Activated effector memory CD4-positive, alpha-beta T cell treated with Interleukin-2 at 50 U/mL for 16 hours (primary cell): ENCODE measurements around the gene ABHD12.
"Not testable (repeated sequence)": the region's sequence is repeated elsewhere in the genome, so short reads cannot be mapped to it uniquely, and the experiment has no call there.

Source experiments
- DNase-seq: peaks from one replicate; pipeline ENCODE4 v3.0.0-alpha.2; 2020

Gene ABHD12

DNA sequence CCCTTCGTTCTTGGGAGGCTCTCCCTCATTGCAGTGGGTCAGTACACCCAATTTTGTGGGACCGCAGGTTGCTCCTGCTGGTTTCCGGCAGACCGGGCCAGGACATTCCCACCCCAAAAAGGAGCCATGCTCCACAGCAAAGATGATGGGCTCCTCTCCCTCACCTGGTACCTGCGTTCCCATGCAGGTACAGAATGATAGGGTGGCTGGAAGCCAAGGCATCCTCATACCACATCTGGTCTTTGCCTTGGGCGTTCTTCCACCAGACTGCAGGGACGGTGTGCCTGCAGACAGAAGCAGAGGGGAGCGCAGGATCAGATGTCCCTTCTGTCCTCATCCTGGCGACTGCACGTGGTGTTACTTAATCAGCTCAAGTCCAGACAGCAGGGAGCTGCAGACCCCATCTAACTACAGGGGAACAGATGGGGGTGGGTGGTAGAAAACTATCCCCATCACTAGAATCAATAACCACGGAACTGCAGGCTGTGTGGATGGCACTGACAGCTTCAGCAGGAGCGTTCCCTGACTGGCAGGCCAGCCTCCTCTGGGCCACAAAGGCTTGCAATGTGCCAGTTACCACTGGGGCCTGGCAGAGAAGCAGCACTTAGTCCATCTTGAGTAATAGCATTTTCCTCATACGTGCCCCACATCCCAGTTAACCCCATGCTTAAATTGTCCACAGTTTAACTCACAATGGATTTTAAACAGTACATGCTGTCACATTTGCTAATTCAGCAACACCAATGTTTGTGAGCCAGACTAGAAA lies 70.4 kb downstream of the ABHD12 start:
- no peak for DNase-seq

DNA sequence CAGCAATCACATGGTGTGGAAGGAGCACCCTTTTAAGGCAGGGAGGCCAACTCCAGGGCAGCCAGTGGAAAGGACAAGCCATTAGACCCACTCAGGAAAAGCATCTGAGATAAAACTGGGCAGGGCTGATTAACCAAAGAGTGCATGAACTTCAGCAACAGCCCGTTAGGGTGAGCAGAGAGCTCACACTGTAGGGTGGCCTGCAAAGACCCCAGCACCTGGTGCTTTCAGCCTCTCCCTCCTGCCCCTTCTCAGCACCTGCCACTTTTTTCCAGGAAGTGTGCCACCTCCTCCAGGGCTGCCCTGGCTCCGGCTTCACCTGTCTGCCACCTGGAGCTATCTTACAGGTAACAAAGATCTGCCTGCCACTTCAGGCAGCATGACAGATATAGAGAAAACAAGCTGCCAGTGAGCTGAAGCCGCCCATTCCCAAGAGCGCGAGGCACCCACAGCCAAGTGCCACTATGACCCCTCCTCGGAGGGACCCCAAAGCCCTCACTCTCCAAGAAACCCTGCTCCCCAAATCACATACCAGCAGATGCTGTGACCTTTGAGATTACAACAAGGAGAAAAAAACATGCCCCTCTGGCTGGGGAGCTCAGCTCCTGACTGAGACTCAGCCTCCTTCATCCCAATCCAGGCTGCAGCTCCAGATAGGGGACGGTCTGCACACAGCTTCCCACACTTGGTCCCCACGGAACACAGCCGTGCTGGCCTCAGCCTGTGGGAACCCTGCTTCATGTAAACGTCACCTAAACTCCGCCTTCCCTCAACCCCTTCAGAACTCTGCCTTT lies 71.2 kb downstream of the ABHD12 start:
- DNase-seq: no peak

DNA sequence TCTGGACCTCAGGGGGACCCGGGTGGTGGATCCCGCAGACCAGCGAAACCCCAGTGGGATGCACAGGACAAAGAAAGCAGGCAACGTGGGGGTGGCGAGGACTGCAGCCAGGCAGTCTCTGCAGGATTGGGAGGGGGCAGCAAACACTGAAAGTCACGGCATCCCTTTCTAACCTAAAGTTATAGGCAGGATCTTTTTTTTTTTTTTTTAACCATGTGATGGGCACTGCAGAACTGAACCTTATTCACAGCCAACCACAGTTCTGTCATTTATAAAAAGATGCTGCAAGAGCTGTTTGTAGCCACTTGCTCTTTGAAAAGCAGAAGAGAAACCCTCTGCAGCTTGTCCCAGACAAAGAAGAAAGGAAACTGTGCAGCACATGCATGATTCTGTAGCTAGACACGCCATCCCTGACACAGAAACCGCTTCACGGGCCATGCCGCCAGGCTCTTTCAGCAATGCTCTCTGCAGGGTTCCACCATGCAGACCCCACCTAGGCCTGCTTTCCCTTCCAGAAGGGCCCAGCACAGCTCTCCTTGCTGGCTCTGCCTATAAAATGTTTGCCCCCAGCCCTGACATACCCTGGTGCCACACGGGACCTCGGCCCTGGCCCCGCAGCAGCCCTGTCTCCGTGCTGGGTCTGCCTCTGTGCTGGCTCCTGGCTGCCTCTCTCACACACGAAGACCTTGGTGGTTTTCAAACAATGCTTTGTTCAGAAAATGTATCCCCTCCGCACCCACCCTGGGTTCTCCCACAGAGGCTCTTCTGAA lies 72.0 kb downstream of the ABHD12 start:
- DNase-seq: no peak

DNA sequence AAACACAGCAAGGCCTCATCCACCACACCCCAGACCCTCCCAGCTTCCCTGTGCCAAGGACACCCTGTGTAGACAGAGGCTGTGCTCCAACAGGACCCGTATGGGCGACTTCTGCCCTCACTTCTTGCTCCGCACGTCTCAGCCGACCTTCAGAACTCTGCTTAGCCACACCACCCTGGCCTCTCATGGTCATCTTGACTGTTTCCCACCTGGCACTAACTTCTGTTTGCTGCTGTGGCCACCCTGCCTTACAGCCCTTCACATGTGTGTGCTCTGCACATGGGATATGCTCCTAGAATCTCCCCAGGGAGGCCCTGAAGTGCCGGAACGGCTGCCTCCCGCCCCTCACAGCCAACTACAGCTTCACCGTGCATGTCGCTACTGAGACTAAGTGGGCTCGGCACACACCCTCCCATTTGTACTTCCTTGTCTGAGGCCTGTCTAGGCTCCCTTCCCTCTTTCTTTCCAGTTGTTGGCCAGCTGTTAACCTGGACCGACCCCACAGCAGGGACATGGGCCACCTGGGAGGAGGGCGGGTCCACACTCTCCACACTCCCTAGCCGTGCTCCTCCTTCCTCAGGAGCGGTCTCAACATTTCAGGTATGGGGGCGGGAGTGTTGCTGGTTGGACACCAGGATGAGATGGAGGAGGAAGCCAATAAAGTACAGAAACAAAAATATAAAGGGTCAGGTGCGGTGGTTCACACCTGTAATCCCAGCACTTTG lies 73.1 kb downstream of the ABHD12 start:
- DNase-seq: no peak

DNA sequence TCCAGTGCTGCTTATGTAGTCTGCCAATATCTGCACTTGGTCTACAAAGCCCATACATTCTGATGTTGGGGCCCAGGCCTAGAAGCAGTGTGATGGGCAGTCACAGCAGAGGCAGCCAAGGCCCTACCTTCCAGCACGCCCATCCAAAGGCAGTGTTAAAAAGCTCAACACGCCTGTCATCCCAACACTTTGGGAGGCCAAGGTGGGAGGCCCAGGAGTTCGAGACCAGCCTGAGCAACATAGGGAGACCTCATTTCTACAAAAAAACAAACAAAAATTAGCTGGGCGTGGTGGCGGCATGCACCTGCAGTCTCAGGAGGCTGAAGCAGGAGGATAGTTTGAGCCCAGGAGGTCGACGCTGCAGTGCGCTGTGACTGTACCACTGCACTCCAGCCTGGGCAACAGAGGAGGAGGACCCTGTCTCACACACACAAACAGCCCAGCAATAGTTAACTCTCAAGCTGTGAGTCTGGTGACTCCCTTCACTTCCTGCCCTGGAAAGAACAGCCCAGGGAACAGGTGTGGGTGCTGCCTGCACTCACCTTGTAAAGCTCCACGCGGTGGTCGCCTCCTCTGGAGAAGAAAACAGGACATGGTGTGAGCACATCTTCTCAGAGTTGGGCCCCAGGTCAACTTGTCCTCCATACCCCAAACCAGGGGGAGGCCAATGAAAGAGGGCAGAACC lies 74.0 kb downstream of the ABHD12 start:
- no peak for DNase-seq

DNA sequence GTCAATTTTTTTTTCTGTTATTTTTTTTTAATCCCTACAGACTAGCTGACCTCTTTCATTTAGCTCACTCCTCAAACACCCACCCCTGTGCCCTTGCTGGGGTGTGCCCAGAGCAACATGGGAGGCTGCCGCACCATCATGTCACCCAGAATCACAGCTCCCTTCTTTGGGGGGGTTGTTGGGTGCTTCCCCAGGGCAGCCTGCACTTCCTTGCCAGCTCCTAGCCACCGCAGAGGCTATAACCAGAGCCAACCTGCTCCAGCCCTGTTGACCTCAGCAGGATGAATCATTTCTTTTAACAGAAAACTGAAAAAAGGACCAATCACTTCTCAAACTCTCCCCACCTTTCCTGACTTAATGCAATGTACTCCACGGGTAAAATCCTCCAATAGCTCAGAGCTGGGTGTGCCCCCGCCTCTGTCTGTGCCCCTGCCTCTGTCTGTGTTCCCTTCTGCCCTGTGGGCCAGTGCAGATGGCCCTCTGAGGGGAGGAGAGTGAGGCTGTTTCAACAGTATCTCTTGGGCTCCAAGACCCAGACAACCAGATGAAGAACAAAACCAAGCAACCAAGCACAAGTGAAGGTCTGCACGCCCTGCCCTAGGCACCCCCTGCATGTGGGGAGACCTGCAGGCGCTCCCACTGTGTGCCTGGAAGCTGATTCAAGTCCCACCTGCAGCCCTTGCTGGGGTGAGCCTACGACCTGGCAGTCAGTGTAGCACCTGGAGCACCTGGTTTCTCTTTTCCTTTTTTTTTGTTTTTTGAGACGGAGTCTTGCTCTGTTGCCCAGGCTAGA lies 75.0 kb downstream of the ABHD12 start:
- DNase-seq: no peak

DNA sequence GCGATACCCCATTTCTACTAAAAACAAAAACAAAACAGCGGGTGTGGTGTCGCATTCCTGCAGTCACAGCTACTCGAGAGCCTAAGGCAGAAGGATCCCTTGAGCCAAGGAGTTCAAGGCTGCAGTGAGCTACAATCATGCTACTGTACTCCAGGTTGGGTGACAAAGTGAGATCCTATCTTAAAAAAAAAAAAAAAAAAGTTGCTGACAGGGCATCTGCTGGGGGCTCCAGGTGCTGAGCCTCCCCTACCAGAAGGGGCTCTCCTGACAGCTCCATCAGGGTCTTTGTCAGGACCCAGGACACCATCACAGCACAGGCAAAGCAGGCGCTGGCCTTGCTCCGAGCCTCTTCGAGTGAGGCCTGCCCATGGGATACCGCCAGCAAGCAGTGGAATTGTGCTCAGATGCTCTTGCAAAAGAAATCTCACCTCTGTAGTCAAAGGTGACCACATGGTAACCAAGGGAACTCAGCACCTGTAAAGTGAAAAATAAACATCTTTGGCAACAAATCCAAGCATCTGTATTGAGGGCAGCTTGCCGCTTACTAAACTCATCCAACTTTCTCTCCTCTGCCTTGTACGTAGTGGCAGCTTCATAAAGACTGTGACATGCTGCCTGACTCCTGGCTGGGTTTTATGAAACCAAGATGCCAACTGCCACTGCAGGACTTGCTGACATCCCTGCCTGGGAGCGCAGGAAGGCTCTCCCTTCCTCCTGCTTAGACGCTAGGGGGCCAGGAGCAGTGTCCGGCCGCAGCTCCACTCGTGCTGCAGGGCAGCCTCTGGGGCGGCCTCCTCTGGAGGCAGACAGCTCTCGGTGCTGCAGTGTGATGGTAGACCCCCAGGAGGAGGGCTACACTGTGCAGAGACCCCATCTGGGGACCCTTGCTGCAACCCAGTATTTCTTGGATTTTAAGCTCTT lies 75.9 kb downstream of the ABHD12 start:
- no peak for DNase-seq

DNA sequence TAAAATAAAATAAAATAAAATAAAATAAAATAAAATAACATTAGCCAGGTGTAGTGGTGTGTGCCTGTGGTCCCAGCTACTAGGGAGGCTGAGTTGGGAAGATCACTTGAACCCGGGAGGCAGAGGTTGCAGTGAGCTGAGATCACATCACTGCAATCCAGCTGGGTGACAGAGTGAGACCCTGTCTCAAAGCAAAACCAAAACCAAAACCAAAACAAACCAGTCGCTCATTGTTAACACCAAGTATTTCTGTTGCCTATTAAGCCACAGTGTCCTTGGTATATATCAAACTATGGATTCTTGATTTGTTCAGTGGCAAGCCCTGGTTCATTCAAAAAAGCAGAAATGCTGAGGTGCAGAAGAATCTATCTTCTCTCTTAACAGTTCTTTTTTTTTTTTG lies 77.0 kb downstream of the ABHD12 start:
- no peak for DNase-seq

DNA sequence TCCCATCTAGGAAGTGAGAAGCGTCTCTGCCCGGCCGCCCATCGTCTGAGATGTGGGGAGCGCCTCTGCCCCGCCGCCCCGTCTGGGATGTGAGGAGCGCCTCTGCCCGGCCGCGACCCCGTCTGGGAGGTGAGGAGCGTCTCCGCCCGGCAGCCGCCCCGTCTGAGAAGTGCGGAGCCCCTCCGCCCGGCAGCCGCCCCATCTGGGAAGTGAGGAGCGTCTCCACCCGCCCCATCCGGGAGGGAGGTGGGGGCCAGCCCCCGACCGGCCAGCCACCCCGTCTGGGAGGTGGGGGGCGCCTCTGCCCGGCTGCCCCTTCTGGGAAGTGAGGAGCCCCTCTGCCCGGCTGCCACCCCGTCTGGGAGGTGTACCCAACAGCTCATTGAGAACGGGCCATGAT lies 77.9 kb downstream of the ABHD12 start:
- DNase-seq: not testable (repeated sequence)

DNA sequence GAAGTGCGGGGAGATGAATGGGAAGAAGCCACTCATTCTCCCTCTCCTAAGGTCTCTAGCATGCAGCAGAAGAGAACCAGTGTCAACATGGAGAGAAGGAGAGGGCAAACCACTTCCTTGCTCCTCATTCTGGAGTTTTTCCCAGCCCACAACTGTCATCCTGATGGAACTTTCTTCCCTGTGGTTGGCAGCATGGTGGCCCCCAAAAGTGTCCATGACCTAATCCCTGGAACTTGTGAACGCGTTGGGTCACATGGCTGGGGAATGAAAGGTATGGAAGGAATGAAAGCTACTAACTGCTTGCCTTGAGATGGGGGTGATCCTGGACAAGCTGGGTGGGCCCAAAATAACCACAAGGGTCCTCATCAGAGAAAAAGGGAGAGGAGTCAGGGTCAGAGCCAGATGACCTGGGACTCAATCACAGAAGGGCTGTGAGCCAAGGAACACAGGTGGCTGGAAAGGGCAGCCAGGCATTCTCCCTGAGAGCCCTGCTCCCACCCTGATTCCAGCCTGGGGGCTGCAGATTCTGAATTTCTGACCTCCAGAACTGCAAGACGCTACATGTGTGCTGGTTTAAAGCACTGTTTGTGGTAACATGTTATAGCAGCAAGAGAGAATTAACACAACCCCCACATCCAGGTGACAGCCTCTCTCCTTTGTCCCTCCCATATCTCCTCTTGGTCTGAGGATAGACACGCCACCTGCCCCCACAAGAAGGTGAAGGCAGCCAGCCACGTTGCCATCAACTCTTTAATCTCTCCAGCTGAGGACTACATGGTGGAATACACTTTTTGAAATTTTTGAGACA lies 79.5 kb downstream of the ABHD12 start:
- DNase-seq: no peak

DNA sequence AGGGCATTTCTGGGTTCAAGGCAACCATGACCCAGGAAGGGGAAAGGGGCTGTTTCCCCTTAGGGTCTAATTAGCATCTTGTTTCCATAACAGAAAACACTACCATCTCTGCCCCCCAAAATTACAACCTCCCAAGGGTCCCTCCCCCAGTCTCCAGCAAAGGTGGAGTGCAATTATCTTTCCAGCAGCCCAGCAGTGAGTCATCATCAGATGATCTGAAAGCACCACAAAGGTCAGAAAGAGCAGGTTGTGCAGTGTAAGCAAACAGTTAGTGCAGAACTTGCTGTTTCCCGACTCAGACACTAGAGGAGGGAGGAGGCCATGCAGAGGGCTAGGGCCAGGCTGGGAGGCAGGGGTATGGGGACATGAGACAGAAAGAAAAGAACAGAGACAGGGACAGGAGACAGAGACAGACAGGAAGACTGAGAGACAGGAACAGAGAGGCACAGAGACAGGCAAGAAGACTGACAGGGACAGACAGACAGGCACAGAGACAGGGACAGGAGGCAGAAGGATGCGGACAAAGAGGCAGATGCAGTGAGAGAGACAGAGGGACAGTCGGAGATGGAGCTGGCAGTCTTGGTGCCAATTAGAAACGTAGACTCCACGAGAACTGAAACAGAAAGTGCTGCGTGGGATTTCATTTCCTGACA lies 80.2 kb downstream of the ABHD12 start:
- peak; percentile 32 for DNase-seq

DNA sequence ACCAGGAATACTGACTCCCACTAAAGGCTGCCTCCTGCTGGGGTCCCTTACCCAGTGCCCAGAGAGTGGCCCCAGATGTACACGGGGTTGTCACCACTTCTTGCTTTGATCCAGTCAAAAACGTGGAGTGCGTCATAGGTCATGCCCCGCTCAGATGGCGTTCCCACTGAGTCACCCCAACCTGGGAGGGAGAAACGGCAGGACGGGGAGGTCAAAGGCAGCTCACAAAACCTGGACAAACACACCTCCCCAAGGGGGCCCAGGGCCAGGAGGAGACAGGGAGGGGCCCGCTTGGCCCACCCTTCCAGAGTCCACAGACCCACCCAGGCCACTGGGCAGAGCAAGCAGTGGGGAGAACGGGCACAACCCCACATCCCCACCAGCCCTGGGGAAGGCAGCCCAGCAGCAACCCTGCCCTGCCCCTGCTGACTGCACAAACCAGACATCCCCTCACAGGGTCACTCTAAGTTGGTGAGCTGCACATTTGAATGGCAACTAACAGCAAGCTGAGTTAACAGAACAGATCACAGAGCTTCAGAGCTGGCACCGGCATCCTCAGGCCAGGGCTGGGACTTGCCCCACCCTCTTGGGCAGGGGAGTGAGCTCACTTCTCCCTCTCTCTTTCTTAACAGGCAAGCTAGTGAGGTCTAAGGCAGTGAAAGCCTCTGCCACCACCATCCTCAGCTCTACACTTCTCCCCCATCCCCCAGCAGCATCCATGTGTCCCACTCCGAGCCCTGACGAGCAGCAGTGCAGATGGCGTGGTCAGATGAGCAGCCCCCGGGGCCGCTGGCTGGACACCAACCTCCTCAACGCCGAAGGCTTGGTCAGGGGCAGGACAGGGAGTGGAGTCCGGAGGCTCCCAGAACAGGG lies 81.0 kb downstream of the ABHD12 start:
- no peak for DNase-seq

DNA sequence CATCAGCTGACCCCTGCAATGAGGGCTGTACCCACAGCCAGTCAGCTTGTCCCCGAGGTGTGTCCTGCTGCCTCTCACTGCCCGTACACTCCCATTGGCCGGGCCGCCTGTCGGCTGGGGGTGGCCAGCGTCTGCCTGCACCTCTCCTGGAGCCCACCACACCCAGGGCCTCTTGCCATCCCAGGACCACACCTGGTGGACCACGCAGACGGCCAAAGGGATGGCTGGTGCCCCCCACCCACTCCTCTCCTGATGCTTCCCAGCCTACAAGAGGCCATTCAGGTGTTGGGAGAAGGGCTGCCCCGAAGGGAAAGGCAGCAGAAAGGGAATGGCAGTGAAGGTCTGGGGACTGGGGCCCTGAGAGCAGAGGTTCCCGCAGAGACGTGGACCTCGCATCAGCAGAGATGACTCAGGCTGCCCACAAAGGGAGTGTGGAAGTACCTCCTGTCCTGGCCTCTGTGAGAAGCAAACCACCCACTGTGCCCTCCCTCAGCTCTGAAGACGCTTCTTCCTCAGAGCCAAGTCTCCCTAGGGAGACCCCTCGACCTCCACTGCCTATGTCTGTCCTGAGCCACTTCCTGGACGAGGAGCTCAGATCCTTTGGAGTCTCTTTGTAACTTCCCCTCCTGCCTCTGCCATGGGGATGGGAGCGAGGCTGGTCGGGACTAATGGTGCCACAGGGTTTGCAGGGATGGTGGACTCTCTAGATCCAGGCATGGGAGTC lies 81.8 kb downstream of the ABHD12 start:
- DNase-seq: no peak

DNA sequence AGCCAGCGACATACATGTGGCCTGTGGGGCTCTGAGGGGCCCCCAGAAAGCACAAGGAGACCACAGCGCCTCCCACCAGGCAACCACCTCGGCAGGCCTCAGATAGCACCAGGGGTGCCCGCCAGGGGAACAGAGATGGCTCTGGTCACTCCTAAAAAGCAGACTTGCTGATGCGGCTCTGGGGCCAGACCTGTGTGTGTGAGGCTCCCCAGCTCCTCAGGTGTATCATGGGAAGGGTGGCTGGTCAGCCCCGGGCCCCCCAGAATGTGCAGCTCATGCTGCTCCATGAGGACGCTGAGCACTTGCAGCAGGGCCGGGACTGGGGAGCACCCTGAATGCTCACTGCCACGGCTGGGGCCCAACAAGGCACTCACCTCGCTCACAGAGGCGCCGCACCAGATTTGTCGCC lies 82.5 kb downstream of the ABHD12 start:
- DNase-seq: no peak

DNA sequence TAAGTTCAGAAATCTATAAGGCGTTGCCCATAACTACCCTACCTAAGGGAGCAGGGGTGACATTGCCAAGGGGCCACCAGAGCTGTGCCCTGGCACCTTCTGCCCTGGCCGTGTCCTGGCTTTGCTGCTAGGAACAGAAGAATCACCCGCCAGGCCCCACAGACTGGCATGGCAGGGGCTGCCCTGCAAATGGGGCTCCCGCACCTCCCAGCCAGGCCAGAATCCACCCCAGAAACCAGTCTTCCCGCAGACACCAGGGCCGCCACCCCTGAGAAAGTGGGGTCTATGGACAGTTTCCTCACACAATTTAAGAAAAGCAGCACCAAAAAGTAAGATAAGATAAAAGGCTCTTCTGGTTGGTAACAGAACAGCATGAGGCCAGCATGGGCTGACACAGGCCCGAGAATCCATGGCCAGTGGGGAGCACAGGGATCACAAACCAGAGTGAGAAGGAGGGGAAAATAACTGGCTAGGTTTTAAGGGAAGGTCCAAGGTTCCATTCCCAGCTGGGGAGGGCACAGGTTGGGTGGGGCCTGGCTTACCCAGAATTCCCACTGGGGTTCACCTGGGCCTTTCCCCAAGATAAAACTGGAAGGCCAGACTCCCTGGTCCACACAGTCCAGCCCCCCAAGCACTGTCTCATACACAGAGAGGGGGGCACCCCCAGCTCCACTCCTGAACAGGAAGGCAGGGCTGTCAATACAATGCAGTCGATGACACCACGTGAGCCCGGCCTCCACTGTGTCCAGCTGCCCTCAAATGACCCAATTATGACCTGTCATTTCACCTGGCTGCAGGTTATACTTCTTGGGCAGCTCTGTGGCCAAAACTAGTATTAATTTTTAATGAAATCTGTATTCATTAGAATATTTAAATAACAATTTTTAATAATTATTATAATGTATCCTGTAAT lies 83.4 kb downstream of the ABHD12 start:
- no peak for DNase-seq

DNA sequence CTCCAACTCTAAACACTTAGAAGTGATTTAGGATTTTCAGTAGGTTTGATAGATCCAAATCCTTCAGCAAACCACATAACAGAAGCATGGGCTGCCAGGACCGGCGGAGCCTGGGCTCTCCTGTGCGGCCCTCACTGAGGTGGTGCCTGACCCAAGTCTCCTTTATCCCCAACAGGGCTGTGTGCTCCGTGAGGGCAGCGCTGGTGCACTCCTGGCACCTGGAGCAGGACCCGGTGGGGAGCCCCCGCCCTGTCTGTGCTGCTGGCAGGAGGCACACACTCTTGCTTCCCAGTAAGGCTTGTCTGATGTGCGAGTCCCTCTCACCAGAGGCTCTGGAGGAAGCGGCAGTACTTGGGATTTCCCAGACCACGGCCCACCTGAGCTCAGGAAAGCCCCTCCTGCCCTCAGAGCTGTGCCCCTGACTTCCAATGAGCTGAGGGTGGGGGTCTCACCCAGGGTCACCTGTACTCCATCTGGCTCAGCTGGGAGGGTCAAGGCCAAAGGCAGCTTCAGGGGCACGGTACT lies 86.5 kb downstream of the ABHD12 start:
- DNase-seq: no peak
